ENCODE results near the gene TEX2. TPM values are rescaled to one million over a fixed set of nuclear protein-coding genes. Genes with fewer than 3 reads are reported as not detected.
"Not testable (repeated sequence)": the region's sequence is repeated elsewhere in the genome, so short reads cannot be mapped to it uniquely, and the experiment has no call there.

TEX2 gene
- total and polyA plus RNA-seq, 5 donors from 2014 or later: 6.0 to 9.3 (median 6.1) TPM

- Histone ChIP-seq H3K27ac (ENCODE audit: insufficient read depth, low read length, poor library complexity, severe bottlenecking) (no peak overlapping the region), H3K4me3 (ENCODE audit: low read depth, low read length) (no peak overlapping the region), H3K9me3 (ENCODE audit: control insufficient read depth in 2 of 2, low read length in 2 of 2) (no peaks in the 10 kb centered on the region), H3K4me1 (ENCODE audit: control insufficient read depth, insufficient read depth, low read length, poor library complexity, severe bottlenecking) (no peaks in the 10 kb centered on the region), H3K36me3 (ENCODE audit: control insufficient read depth, insufficient read depth, low read length) (no peaks in the 10 kb centered on the region), H3K27me3 (ENCODE audit: control insufficient read depth, insufficient read depth, low read length) (no peaks in the 10 kb centered on the region)
- DNase-seq (no peak), ATAC-seq (ENCODE audit: low read depth in 2 of 2) (no peak)
- H3K4me3 Mint-ChIP-seq: no peak overlapping the region
- peaks cover 0 to 21% (median 14%) of the 10 kb centered on the region in 4 donors for H3K4me1 Mint-ChIP-seq
- no peaks in the 10 kb centered on the region for H3K9me3 Mint-ChIP-seq
- no peaks in the 10 kb centered on the region for H3K36me3 Mint-ChIP-seq
- H3K27me3 Mint-ChIP-seq: no peaks in the 10 kb centered on the region
- H3K27ac Mint-ChIP-seq: no peak overlapping the region
These were observed 19.7 kb downstream of the TEX2 start for GRCh38 chr17:64243340-64243739.

DNA sequence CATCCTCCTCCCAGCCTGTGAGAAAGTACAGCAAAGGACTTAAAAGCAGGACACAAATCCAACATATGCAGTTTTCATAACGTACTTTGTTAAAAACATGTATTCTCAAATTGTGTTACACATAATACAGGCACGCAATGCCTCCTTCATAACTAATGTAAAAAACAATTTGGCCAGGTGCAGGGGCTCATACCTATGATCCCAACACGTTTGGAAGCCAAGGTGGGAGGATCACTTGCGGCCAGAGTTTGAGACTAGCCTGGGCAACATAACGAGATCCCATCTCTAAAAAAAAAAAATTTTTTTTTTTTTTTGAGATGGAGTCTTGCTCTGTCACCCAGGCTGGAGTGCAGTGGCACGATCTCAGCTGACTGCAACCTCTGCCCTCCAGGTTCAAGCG is 20.4 kb downstream of the TEX2 start:
- no peak overlapping the region for H3K27ac Mint-ChIP-seq
- Histone ChIP-seq H3K4me1 (ENCODE audit: control insufficient read depth, insufficient read depth, low read length, poor library complexity, severe bottlenecking) (no peaks in the 10 kb centered on the region), H3K4me3 (ENCODE audit: low read depth, low read length) (no peak overlapping the region), H3K27ac (ENCODE audit: insufficient read depth, low read length, poor library complexity, severe bottlenecking) (no peak overlapping the region), H3K9me3 (ENCODE audit: control insufficient read depth in 2 of 2, low read length in 2 of 2) (no peaks in the 10 kb centered on the region), H3K36me3 (ENCODE audit: control insufficient read depth, insufficient read depth, low read length) (no peaks in the 10 kb centered on the region), H3K27me3 (ENCODE audit: control insufficient read depth, insufficient read depth, low read length) (no peaks in the 10 kb centered on the region)
- H3K4me1 Mint-ChIP-seq: peaks cover 0 to 20% (median 15%) of the 10 kb centered on the region in 4 donors
- ATAC-seq (ENCODE audit: low read depth in 2 of 2): no peak
- no peaks in the 10 kb centered on the region for H3K36me3 Mint-ChIP-seq
- no peak for DNase-seq
- no peaks in the 10 kb centered on the region for H3K9me3 Mint-ChIP-seq
- no peaks in the 10 kb centered on the region for H3K27me3 Mint-ChIP-seq
- H3K4me3 Mint-ChIP-seq: no peak overlapping the region

DNA sequence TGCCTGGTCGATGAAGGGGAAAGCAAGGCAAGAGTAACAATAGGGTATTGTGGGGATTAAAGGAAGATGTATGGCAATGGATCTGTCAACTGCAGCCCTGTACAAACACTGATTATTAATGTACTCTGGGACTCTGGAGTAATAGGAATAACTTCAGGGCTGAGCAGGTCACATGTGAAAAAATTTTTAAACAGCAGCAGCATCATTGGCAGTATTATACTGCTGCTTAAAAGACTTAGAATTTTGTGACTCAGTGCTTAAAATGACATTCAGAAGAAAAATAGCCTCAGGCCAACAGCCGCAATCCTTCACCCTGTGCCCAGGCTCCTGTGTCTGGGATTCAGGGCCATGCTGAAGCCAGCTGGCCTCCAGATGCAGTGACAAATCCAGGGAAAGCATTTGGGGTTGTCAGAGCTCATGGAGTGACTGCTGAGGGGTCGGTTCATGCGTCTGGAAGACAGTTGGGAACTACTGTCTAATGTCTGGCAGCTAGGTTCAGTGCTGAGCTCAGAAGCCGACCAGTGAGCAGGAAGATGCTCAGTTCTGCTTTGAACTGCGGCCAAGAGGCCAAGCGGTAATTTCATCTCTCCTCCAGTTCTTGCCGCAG is 22.2 kb downstream of the TEX2 start:
- peaks cover 9 to 21% (median 21%) of the 10 kb centered on the region in 4 donors for H3K4me1 Mint-ChIP-seq
- no peaks in the 10 kb centered on the region for H3K9me3 Mint-ChIP-seq
- no peaks in the 10 kb centered on the region for H3K27me3 Mint-ChIP-seq
- no peak for ATAC-seq (ENCODE audit: low read depth in 2 of 2)
- H3K4me3 Mint-ChIP-seq: no peak overlapping the region
- Histone ChIP-seq H3K4me3 (ENCODE audit: low read depth, low read length) (no peak overlapping the region), H3K36me3 (ENCODE audit: control insufficient read depth, insufficient read depth, low read length) (no peaks in the 10 kb centered on the region), H3K27me3 (ENCODE audit: control insufficient read depth, insufficient read depth, low read length) (no peaks in the 10 kb centered on the region), H3K9me3 (ENCODE audit: control insufficient read depth in 2 of 2, low read length in 2 of 2) (no peaks in the 10 kb centered on the region), H3K27ac (ENCODE audit: insufficient read depth, low read length, poor library complexity, severe bottlenecking) (no peak overlapping the region), H3K4me1 (ENCODE audit: control insufficient read depth, insufficient read depth, low read length, poor library complexity, severe bottlenecking) (no peaks in the 10 kb centered on the region)
- peak overlapping the region in 1 of 3 donors; percentile 44 for H3K27ac Mint-ChIP-seq
- no peaks in the 10 kb centered on the region for H3K36me3 Mint-ChIP-seq
- DNase-seq: no peak

DNA sequence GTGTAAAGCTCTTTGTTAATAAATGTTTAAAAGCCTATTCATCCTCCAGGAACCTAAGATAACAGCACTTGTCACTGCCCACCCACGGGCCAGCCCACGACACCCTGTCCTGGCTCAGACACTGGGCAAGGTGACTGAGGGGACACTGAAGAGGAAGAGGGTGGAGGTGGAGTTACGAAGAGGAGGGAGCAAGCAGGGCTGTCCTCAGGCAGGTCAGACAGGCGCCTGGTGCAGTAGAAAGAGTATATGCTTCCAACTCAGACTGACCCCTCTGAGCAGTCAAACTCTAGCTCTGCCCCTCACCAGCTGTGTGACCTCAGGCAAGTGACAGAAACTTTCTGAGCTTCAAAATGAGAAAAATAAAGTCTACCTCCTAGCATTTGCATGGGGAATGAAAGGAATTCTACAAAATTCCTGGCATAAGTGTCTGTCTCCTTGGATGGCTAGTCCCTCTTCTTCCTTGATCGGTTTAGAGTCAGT is 22.8 kb downstream of the TEX2 start:
- Histone ChIP-seq H3K4me3 (ENCODE audit: low read depth, low read length) (no peak overlapping the region), H3K27ac (ENCODE audit: insufficient read depth, low read length, poor library complexity, severe bottlenecking) (no peak overlapping the region), H3K36me3 (ENCODE audit: control insufficient read depth, insufficient read depth, low read length) (no peaks in the 10 kb centered on the region), H3K27me3 (ENCODE audit: control insufficient read depth, insufficient read depth, low read length) (no peaks in the 10 kb centered on the region), H3K4me1 (ENCODE audit: control insufficient read depth, insufficient read depth, low read length, poor library complexity, severe bottlenecking) (no peaks in the 10 kb centered on the region), H3K9me3 (ENCODE audit: control insufficient read depth in 2 of 2, low read length in 2 of 2) (no peaks in the 10 kb centered on the region)
- Mint-ChIP-seq H3K9me3 (no peaks in the 10 kb centered on the region), H3K4me3 (no peak overlapping the region), H3K36me3 (no peaks in the 10 kb centered on the region), H3K27ac (peak overlapping the region in 1 of 3 donors; percentile 44), H3K4me1 (peaks cover 9 to 23% (median 20%) of the 10 kb centered on the region in 4 donors), H3K27me3 (no peaks in the 10 kb centered on the region)
- ATAC-seq (ENCODE audit: low read depth in 2 of 2): no peak
- no peak for DNase-seq

GRCh38 chr17:64238449-64238848 is 24.6 kb downstream of the TEX2 start:
- H3K27me3 Mint-ChIP-seq; H3K9me3 Mint-ChIP-seq; H3K36me3 ChIP-seq (ENCODE audit: control insufficient read depth, insufficient read depth, low read length); DNase-seq; H3K27ac ChIP-seq (ENCODE audit: insufficient read depth, low read length, poor library complexity, severe bottlenecking); H3K4me3 ChIP-seq (ENCODE audit: low read depth, low read length); H3K4me3 Mint-ChIP-seq; H3K36me3 Mint-ChIP-seq; H3K9me3 ChIP-seq (ENCODE audit: control insufficient read depth in 2 of 2, low read length in 2 of 2); H3K4me1 ChIP-seq (ENCODE audit: control insufficient read depth, insufficient read depth, low read length, poor library complexity, severe bottlenecking); ATAC-seq (ENCODE audit: low read depth in 2 of 2); H3K27me3 ChIP-seq (ENCODE audit: control insufficient read depth, insufficient read depth, low read length): not testable (repeated sequence)
- peaks cover 9 to 21% (median 15%) of the 10 kb centered on the region in 4 donors for H3K4me1 Mint-ChIP-seq
- H3K27ac Mint-ChIP-seq: peak overlapping the region in 2 of 3 donors; percentile 8 to 53

DNA sequence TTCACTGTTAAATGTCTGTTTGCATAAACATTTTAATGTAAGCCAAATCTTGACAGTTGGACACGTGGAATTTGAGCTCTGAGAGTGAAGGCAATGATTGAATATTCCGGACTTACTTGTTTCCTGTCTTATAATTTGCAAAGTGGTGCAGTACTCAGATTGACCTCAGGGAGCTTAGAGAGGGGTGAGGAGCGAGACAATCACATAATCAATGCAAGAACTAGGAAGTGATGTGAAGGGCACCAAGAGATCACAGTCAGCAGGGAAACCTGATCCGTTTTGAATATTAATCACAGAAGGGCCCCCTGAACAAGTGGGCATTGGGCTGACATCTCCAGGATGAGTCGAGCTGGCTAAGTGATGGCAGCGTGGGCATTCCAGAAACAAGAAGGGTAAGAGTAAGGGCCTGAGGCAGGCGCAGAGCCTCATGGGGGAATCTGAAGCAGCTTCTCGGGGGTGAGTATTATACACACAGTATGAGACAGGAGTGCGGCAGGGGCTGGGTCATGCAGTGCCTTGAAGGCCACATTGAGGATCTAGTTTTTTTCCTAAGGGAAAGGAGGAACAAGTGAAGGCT is 26.1 kb downstream of the TEX2 start:
- Histone ChIP-seq H3K4me1 (ENCODE audit: control insufficient read depth, insufficient read depth, low read length, poor library complexity, severe bottlenecking) (no peaks in the 10 kb centered on the region), H3K27ac (ENCODE audit: insufficient read depth, low read length, poor library complexity, severe bottlenecking) (no peak overlapping the region), H3K4me3 (ENCODE audit: low read depth, low read length) (no peak overlapping the region), H3K36me3 (ENCODE audit: control insufficient read depth, insufficient read depth, low read length) (no peaks in the 10 kb centered on the region), H3K9me3 (ENCODE audit: control insufficient read depth in 2 of 2, low read length in 2 of 2) (no peaks in the 10 kb centered on the region), H3K27me3 (ENCODE audit: control insufficient read depth, insufficient read depth, low read length) (no peaks in the 10 kb centered on the region)
- Mint-ChIP-seq H3K27me3 (no peaks in the 10 kb centered on the region), H3K4me1 (peaks cover 9 to 21% (median 15%) of the 10 kb centered on the region in 4 donors), H3K9me3 (no peaks in the 10 kb centered on the region), H3K4me3 (peak overlapping the region in 1 of 4 donors; percentile 15), H3K27ac (peak overlapping the region in 1 of 3 donors; percentile 16), H3K36me3 (peaks cover 6% of the 10 kb centered on the region)
- ATAC-seq (ENCODE audit: low read depth in 2 of 2): no peak
- peak in 1 of 3 donors; percentile 23 for DNase-seq

- H3K4me3 ChIP-seq (ENCODE audit: low read depth, low read length): no peak overlapping the region
- no peak for ATAC-seq (ENCODE audit: low read depth in 2 of 2)
- no peaks in the 10 kb centered on the region for H3K9me3 ChIP-seq (ENCODE audit: control insufficient read depth in 2 of 2, low read length in 2 of 2)
- H3K4me3 Mint-ChIP-seq: no peak overlapping the region
- no peak overlapping the region for H3K27ac ChIP-seq (ENCODE audit: insufficient read depth, low read length, poor library complexity, severe bottlenecking)
- H3K36me3 Mint-ChIP-seq: peaks cover 6% of the 10 kb centered on the region
- no peak overlapping the region for H3K27ac Mint-ChIP-seq
- H3K4me1 ChIP-seq (ENCODE audit: control insufficient read depth, insufficient read depth, low read length, poor library complexity, severe bottlenecking): no peaks in the 10 kb centered on the region
- no peaks in the 10 kb centered on the region for H3K27me3 Mint-ChIP-seq
- peaks cover 9 to 17% (median 12%) of the 10 kb centered on the region in 4 donors for H3K4me1 Mint-ChIP-seq
- no peak for DNase-seq
- no peaks in the 10 kb centered on the region for H3K36me3 ChIP-seq (ENCODE audit: control insufficient read depth, insufficient read depth, low read length)
- no peaks in the 10 kb centered on the region for H3K9me3 Mint-ChIP-seq
- no peaks in the 10 kb centered on the region for H3K27me3 ChIP-seq (ENCODE audit: control insufficient read depth, insufficient read depth, low read length)
These were observed 28.1 kb downstream of the TEX2 start for GRCh38 chr17:64234961-64235360.

Measured in CD4-positive, CD25-positive, alpha-beta regulatory T cell (primary cell).